GM19193 (cell line): ENCODE data around the gene LRIG2.

Experiments
- POLR2A ChIP-seq: IDR thresholded peaks from 4 replicates; pipeline ENCODE4 v1.6.1; 2011; ENCODE audit not compliant: insufficient read depth, insufficient read length; ENCODE audit errors: extremely low read depth

The LRIG2 gene

DNA sequence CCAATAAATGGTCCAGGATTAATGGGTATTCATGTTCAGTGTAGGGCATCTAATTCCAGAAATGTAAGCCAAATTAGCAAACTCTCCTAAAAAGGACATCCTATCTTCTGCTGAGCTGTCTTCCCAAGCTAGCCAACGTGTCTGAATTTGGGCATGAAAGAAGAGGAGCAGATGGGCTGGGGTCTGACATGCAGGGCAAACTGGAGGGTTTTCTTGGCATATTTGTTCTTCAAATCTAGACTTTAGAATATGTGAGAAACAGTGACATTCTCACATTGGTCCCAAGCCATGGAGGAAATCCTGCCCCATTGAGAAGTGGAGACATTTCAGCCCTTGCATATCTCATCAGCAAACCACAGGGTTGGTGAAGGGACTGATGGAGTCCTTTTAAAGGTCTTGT lies 67.2 kb downstream of the LRIG2 start:
- TF ChIP-seq POLR2A = no peak

DNA sequence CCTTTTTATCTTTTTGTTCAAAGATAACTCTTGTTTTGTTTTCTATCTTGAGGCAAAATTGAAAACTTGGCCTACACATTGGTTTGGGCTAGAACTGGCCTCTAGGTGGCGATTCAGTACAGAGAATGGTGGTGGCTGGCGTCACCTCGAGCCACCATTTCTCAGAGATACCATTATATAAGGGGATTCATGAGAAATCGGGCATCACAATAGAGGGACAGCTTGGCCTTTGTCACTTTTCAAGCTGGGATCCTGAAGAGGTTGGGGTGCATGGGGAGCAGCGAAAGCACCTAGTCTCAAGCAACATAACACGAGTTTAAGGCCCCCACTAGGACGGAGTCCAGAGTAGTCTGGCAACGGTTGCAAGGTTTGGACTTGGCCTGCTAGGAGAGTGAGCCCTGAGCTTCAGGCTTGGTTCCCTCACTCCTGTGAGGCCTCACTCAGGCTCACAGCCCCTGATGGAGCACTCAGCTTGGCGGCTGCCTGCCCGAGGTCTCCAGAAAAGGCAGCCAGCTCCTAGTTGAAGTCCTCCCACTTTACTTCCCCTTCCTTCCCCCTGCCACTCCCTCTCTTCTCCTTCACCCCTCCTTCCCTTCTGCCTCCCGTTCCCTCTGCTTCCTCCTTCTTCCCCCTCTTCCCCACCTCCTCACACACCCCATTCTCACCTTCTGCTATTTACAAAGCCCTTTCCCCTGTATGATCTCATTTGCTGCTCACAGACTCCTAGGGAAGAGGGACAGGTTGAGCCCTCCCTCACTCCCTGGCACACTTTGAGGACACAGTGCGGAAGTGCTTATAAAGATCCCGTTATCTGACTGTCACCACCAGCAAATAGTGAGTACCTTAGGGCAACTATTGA lies 67.8 kb downstream of the LRIG2 start:
- no peak for TF ChIP-seq POLR2A

DNA sequence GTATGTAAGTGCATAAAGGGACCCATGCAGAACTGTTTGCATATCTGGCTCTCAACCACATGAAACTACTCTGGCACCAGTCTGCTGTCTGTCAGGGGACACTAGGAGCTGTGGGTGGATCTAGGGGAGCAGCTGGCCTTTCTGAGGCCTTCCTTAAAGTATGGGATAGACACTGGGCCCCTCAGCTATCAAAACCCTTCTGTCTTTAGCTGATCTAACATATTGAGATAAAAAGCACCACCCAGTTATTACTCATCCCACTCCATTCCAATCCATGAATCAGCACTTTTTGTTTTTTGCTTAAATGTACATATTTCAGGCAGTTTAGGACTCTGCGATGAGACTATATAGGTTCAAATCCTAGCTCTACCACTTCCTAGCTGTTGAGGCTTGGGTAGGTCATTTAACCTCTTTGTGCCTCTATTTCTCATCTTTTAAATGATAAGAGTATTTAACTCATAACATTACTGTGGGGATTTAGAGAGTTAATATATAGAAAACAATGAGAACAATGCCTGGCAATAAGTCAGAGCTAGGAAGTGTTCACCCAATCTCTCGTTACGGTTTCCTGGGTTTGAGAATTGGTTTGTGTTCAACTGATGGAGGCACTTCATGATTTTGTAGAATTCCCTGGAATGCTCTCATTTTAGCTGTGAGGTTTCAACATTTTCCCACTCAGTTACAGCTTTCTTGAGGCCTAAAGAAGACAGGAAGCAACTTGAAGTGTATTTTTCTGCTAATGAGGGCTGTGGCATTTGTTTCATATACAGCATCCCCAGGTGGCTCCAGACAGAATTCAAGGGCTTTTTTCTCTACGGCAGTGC lies 68.9 kb downstream of the LRIG2 start:
- TF ChIP-seq POLR2A = no peak

DNA sequence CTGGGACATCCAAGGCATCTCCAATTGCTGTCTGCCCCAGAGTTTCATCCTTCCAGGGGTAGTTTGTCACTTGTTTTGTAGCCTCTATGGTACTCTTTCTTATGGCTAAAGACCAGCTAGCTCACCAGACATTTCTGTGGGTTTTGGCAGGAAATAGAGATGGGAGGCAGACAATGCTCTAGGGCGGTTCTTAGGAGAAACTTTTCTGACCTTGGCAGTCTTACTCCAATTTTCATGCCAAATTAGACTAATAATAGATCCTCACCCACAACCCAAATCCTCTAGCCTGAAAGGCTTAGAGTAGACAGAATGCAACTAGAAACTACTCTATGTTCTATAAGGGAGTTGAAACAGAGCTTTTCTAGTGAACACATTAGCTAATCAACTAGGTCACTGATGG lies 69.8 kb downstream of the LRIG2 start:
- no peak for TF ChIP-seq POLR2A

DNA sequence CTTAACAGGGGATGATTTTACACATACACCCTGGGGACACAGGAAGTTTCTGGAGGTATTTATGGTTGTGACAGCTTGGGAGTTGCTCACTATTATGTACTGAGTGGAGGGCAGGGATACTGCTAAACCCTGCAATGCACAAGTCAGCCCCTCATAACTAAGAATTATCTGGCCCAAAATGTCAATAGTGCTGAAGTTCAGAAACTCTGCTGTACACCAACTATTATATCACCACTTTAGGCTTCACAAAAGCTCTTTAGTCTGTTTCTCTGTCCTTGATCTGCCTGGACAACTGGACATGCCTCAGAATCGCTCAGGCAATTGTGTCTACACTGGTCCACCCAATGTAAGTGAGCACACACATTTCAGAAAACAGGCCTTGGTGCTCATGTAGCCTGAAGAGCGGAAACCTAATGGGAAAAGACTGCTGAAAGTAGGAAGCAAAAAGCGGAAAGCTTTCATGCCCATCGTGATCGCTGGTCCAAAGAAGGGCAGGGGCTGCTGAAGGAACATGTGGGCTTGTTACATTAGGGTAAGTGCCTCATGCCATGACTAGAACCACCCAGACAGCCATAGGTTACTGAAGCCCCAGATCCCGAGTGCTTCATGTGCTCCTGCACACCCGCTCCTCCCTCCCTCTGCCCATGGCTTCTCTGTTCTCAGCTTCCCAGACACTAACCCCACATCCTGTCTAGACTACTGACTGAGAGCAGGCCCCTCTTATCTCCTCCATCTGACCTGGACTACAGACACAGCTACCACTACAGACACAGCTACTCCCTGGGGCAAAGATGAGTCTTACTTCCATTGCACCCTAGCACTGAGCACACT lies 73.5 kb downstream of the LRIG2 start:
- no peak for TF ChIP-seq POLR2A

DNA sequence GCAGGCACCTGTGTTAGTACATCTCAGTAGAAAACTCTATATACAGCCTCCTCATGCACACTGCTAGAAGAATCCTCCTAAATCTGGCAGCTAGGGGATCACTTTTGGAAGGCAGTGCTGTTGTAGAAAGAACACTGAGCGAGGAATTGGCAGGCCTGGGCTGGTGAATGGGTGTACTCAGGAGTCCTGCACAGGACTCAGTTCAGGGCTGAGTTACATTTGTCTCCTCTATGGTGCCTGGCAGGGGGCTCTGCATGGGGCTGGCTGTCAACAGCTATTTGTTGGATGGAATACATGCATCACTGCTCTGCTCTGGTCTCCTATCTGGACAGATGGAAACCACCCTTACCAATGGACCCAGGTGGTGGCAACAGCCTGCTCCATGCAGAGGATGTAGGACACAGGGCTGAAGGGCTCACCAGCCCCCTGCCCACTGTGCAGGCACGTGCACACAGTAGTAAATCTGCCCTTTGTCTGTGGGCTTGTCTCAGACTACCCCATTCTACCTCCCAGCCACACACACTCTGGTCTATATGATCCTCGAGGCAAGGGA lies 74.2 kb downstream of the LRIG2 start:
- no peak for TF ChIP-seq POLR2A

DNA sequence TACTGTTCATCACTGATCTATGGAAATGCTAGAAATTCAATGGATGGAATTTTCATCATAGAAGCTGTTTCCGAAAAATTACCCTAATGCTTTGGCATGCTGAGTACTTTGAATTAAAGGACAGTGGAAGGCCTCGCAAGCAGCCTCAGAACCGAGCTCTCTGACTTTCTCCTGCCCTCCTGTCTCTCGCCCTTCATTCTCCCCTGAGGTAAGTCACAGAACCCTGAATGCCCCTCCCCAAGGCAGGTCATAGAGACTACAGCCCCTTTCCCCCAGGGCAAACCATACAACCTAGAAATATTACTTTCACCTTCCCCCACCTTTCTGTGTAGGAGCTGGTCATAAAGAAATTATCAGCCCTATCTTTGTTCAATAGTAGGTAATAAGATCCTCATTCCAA lies 74.8 kb downstream of the LRIG2 start:
- TF ChIP-seq POLR2A = no peak

DNA sequence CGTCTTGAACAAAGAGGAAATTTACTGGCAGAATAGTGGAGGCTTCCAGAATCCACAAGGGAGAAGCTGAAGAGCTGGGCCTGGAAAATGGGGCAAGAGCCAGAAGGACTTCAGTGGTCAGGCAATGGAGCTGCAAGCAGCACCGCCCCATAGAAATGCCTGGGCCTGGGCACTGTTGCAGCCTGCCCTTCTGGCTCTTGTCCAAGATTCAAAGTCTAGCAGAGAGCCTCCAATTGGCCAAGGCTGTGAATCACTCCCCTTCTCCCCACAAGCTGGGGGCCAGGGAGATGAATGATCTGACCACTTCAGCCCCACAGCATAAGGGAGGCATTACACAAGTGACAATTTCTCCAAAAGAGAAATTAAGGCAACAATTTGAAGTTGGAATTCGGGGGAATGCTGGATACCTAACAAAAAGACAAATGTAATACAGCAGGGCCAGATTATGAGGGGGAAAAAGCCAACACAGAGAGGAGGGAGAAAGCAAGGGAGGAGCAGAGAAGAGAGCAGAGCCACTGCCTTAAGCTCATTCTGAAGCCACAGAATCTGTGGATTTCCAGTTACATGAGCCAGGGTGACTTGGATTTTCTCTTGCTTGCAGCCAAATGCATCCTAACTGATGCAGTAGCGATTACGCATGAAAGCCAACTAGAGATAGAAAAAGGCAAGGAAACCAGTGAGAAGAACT lies 80.3 kb downstream of the LRIG2 start:
- TF ChIP-seq POLR2A = no peak

DNA sequence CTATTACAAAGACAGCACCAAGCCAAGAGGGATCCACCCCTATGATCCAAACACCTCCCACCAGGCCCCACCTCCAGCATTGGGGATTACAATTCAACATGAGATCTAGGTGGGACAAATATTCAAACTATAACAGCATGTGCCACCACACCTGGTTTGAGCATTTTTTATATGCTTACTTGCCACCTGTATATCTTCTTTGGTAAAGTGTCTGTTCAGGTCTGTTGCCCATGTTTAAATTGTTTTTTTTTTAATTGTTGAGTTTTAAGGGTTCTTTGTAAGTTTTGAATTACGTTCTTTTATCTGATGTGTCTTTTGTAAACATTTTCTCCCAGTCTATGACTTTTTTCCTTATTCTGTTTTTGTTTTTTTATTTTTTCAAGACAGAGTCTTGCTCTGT lies 83.4 kb downstream of the LRIG2 start:
- no peak for TF ChIP-seq POLR2A

DNA sequence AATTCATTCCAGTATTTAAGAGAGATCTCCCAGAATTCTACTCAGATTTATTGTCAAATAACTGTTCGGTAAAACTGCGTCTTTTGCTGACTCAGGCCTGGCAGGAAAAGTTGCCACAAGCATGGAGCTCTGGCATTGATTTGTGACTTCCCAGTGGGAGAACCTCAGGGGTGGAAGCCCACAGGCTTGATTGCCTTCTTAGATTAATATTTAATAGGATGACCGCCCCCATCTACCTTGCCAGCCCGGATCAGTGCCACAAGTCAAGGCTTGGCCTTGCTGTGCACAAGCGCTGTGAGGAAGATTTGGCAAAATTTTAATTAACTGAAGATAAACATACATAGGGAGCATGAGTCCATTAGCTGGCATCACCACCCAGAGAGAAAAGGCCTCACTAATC lies 93.5 kb downstream of the LRIG2 start:
- no peak for TF ChIP-seq POLR2A

DNA sequence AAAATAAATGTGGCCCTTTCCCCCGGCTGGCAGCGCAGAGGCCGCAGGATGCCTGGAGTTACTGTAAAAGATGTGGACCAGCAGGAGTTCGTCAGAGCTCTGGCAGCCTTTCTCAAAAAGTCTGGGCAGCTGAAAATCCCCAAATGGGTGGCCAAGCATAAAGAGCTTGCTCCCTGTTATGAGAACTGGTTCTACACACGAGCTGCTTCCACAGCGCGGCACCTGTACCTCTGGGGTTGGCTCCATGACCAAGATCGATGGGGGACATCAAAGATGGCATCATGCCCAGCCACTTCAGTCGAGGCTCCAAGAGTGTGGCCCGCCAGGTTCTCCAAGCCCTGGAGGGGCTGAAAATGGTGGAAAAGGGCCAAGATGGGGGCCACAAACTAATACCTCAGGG lies 95.9 kb downstream of the LRIG2 start:
- TF ChIP-seq POLR2A = no peak

DNA sequence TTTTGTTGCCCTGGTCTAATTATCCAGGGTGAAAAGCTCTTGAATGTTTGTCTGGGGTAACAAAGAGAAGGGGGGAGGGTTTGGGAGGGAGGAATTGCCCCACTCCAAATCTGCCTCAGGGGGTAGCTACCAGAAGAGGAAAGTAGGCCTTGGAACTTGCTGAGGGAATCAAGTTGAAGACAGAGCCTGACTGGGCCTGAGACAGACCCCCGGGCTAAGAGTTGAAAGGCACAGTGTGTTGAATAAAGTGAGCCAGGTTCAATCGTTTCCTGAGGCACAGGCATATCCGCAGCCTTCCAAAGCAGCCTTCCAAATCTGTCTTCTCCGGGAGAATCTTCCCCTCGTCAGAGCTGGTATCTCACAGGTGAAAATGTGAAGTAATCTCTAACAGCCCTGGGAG lies 96.6 kb downstream of the LRIG2 start:
- no peak for TF ChIP-seq POLR2A

DNA sequence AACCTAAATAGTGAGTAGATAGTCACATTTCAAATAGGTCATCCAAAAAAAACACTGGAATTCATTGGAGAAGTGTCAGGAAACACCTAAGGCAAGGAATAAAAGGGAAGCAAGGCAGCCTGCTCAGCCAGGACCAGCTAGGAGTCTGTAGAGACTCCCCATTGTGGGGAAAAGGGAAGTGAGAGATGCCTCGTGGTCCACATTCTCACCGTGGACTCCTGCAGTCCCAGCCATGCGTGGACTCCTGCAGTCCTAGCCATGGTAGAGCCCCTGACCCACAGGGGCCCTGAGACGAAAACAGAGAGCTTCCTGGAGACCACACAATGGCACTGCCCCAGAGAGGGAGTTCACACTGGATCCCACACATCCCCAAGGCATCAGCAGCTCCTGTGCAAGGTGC lies 97.5 kb downstream of the LRIG2 start:
- no peak for TF ChIP-seq POLR2A

DNA sequence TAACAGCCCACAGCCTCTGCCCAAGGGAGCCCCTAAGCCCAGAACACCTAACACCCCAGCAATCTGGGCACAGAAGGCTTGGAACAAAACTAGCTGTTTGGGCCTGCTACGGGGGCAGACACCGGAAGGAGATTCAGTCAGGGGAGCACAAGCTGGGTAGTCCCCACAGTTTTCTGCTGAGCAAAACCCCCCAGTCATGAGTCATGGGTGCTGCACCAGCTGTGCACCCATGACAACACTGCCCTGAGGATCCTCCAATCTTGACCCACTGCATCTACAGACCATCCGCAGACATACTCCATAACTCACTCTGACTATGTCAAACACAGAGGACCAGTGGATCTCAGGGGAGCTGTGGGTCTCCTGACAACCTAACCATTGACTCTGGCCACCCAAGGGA lies 105.1 kb downstream of the LRIG2 start:
- no peak for TF ChIP-seq POLR2A

DNA sequence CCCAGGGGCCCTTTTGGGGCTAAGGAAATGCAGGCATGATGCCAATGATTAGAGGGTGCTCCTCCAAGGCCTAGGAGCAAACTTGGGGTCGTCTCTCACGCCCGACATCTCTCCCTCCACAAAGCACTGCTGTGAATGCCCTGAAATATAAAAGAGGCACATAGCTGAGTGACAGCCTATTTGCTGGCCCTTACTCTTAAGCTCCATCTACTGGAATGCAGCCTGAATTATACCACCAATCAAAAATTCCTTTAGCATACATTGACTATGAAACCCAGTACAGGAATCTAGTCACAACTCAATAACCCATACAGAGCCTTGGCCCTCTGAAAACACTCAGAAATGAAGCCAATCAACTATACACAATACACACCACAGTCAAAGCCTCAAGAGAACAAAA lies 105.5 kb downstream of the LRIG2 start:
- TF ChIP-seq POLR2A = no peak
